Stimulated activated naive CD8-positive, alpha-beta T cell treated with anti-CD3 and anti-CD28 coated beads, Interleukin-15, amount 100 ng/mL, for 72 hours (primary cell): ENCODE results near the gene NR4A3.

ENCODE experiments used
- ATAC-seq: fragments of 150-1000 bp; cut with Tn5 transposase; 2 replicates; pipeline ENCODE4 v1.10.0; 2021; ENCODE audit warnings: mild to moderate bottlenecking, moderate library complexity
- DNase-seq, 2 donors: peaks; one replicate each; pipeline ENCODE4 v3.0.0; 2021 to 2022
- H3K27ac Mint-ChIP-seq, 2 donors: one replicate each; pipeline ENCODE4 v1.8.0; 2022; ENCODE audit warnings: mild to moderate bottlenecking in 2 of 2, mixed read lengths in 2 of 2, moderate library complexity in 2 of 2
- H3K27me3 Mint-ChIP-seq: one replicate; pipeline ENCODE4 v1.8.0; 2022; ENCODE audit warnings: mixed read lengths
- H3K4me1 Mint-ChIP-seq: one replicate; pipeline ENCODE4 v1.8.0; 2022; ENCODE audit warnings: mild to moderate bottlenecking, mixed read lengths
- H3K4me3 Mint-ChIP-seq, 2 donors: one replicate each; pipeline ENCODE4 v1.8.0; 2022; ENCODE audit warnings: mild to moderate bottlenecking in 2 of 2, mixed read lengths in 2 of 2, moderate library complexity in 1 of 2
- H3K9me3 Mint-ChIP-seq, 2 donors: one replicate each; pipeline ENCODE4 v1.8.0; 2022; ENCODE audit warnings: mixed read lengths in 2 of 2

Gene NR4A3

GRCh38 chr9:99822806-99823591 is 1.3 kb downstream of the NR4A3 start:
- Mint-ChIP-seq H3K4me1 (peaks cover 66% of the 10 kb centered on the region), H3K4me3 (peak overlapping the region; percentile 97 to 100), H3K27me3 (no peaks in the 10 kb centered on the region), H3K27ac (peak overlapping the region; percentile 96 to 98), H3K9me3 (no peaks in the 10 kb centered on the region)
- DNase-seq (peak; percentile 20 to 33), ATAC-seq (no peak)

GRCh38 chr9:99823681-99824377 is 2.1 kb downstream of the NR4A3 start:
- Mint-ChIP-seq H3K4me3 (peak overlapping the region; percentile 97 to 100), H3K9me3 (no peaks in the 10 kb centered on the region), H3K27ac (peak overlapping the region; percentile 17 to 98), H3K4me1 (peaks cover 62% of the 10 kb centered on the region), H3K27me3 (peaks cover 2% of the 10 kb centered on the region)
- DNase-seq (peak; percentile 76 to 87), ATAC-seq (peak; percentile 15)

- ATAC-seq, result peak; percentile 21
- Mint-ChIP-seq H3K27ac (peak overlapping the region in 1 of 2 donors; percentile 98), H3K27me3 (peaks cover 8% of the 10 kb centered on the region)
These were observed 2.9 kb downstream of the NR4A3 start for GRCh38 chr9:99824378-99825171.

DNA sequence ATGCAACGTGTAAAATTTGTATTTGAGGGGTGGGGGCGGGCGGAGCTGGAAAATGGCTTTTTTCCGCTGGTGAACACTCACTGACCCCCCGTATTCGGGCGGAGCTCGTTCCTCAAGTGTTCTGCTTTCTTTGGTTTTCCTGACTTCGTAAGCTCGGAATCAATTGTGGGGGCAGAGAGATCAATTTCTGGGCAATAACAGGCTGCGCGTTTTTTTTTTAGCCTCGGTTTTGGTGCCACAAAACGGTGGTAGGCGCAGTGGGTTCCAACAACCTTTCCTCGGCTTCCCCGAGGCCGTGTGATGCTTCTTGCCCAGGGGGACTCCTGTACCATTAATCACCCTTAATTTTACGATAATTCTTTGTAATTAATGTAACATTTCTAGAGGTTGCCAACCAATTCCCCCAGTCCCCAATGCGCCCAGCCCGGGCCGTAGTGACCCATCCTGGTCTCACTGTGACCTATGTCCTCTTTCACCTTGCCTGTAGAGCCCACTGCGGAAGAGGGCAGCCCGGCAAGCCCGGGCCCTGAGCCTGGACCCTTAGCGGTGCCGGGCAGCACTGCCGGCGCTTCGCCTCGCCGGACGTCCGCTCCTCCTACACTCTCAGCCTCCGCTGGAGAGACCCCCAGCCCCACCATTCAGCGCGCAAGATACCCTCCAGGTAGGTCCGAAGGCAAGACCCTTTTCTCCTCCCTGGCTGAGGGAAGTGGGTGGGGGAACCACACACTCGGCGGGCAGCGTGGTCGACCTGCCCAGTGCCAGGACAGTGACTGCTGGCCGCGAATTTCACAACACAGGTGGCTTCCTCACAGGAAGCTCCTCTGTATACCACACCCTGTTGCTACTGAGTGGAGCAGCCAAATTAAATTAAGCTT is 3.7 kb downstream of the NR4A3 start:
- H3K4me3 Mint-ChIP-seq, result peak overlapping the region; percentile 97 to 100
- no peaks in the 10 kb centered on the region for H3K9me3 Mint-ChIP-seq
- DNase-seq (no peak), ATAC-seq (no peak)
- peaks cover 15% of the 10 kb centered on the region for H3K27me3 Mint-ChIP-seq
- H3K4me1 Mint-ChIP-seq, result peaks cover 69% of the 10 kb centered on the region
- H3K27ac Mint-ChIP-seq, result no peak overlapping the region

More at GRCh38 chr9:99824378-99825171, 2.9 kb downstream of the NR4A3 start:
- Mint-ChIP-seq H3K9me3 (no peaks in the 10 kb centered on the region), H3K4me1 (peaks cover 66% of the 10 kb centered on the region), H3K4me3 (peak overlapping the region; percentile 97 to 100)
- DNase-seq, result peak; percentile 85 to 86

DNA sequence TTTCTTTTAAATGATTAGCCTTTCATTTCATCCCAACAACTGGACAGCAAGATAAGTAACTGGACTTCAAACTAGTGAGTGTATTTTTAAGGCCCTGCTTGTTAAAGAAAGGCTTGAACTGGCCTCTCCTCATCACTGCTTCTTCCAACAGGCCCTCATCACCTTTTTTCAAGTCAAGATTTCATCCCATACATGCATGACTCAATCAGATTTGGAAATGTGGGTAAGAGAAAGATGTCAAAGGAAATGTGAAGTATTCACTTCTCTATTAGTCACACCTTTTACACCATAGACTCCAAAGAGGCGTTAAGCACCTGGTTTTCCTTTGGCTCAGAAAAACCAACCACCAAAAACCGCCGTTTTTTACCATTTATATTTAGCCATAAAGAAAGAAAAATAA is 4.9 kb downstream of the NR4A3 start:
- H3K9me3 Mint-ChIP-seq, result no peaks in the 10 kb centered on the region
- H3K27ac Mint-ChIP-seq, result no peak overlapping the region
- H3K4me1 Mint-ChIP-seq, result peaks cover 67% of the 10 kb centered on the region
- H3K4me3 Mint-ChIP-seq, result peak overlapping the region; percentile 97 to 100
- H3K27me3 Mint-ChIP-seq, result peaks cover 15% of the 10 kb centered on the region
- no peak for ATAC-seq
- no peak for DNase-seq

DNA sequence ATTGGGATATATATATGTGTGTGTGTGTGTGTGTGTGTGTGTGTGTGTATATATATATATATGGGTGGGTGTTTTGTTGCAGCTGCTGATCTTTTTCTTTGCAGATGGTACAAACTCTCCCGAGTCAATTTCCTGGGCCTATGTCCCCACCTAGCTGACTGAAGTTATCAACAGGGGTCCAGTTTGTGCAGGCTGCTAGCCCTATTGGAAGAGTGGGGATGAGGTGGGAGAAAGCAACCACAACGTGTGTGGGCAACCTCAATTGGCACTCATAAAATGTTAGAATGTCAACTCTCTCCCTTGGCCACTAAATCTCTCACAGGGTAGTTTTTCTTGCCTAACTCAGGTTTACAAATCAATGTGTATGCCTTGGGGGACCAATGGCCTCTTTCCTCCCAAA is 5.6 kb downstream of the NR4A3 start:
- DNase-seq (no peak), ATAC-seq (no peak)
- Mint-ChIP-seq H3K27ac (no peak overlapping the region), H3K4me3 (peak overlapping the region; percentile 97 to 100), H3K9me3 (no peaks in the 10 kb centered on the region), H3K27me3 (peaks cover 15% of the 10 kb centered on the region), H3K4me1 (peaks cover 67% of the 10 kb centered on the region)

DNA sequence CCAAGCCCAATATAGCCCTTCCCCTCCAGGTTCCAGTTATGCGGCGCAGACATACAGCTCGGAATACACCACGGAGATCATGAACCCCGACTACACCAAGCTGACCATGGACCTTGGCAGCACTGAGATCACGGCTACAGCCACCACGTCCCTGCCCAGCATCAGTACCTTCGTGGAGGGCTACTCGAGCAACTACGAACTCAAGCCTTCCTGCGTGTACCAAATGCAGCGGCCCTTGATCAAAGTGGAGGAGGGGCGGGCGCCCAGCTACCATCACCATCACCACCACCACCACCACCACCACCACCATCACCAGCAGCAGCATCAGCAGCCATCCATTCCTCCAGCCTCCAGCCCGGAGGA is 6.3 kb downstream of the NR4A3 start:
- Mint-ChIP-seq H3K27ac (no peak overlapping the region), H3K9me3 (no peaks in the 10 kb centered on the region), H3K4me1 (peaks cover 62% of the 10 kb centered on the region), H3K4me3 (peak overlapping the region; percentile 32 to 54), H3K27me3 (peaks cover 15% of the 10 kb centered on the region)
- DNase-seq (no peak), ATAC-seq (no peak)

DNA sequence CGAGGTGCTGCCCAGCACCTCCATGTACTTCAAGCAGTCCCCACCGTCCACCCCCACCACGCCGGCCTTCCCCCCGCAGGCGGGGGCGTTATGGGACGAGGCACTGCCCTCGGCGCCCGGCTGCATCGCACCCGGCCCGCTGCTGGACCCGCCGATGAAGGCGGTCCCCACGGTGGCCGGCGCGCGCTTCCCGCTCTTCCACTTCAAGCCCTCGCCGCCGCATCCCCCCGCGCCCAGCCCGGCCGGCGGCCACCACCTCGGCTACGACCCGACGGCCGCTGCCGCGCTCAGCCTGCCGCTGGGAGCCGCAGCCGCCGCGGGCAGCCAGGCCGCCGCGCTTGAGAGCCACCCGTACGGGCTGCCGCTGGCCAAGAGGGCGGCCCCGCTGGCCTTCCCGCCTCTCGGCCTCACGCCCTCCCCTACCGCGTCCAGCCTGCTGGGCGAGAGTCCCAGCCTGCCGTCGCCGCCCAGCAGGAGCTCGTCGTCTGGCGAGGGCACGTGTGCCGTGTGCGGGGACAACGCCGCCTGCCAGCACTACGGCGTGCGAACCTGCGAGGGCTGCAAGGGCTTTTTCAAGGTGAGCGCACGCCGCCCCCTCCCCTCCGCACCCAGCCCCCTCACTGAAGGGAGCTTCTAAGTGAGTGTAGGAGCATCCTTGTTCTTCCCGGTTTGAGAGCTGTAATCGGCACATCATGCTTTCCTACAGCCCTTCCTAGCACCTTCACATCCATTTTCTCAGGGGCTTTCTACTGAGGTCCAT is 6.9 kb downstream of the NR4A3 start:
- Mint-ChIP-seq H3K27me3 (peaks cover 15% of the 10 kb centered on the region), H3K4me3 (peak overlapping the region; percentile 42 to 70), H3K27ac (peak overlapping the region in 1 of 2 donors; percentile 42), H3K4me1 (peaks cover 66% of the 10 kb centered on the region), H3K9me3 (no peaks in the 10 kb centered on the region)
- no peak for DNase-seq
- ATAC-seq, result no peak

- Mint-ChIP-seq H3K9me3 (no peaks in the 10 kb centered on the region), H3K4me1 (peaks cover 45% of the 10 kb centered on the region), H3K27ac (no peak overlapping the region), H3K27me3 (peaks cover 15% of the 10 kb centered on the region), H3K4me3 (no peak overlapping the region)
- DNase-seq, result no peak
- ATAC-seq, result no peak
These were observed 10.3 kb downstream of the NR4A3 start for GRCh38 chr9:99831857-99832557.

- H3K4me3 Mint-ChIP-seq, result no peak overlapping the region
- ATAC-seq, result no peak
- H3K27me3 Mint-ChIP-seq, result peaks cover 15% of the 10 kb centered on the region
These were observed 10.8 kb downstream of the NR4A3 start for GRCh38 chr9:99832558-99832864.

DNA sequence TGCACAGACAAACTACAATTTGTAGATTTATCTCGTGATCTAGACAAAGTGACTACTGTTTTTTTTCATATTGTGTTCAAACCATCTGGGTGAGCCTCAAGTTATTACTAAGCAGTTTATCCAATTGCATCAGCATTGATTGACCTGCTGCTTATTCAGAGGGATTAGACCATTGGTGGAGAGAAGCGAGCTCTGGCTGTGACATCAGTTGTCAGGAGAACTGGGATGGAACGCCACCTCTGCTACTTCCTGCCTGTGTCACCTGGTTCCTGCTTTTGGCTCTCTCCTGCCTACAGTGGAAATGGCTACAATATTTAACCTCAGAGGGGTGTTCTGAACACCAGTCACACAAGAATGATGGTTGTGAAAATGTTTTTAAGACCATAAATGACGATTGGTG is 12.1 kb downstream of the NR4A3 start:
- H3K4me1 Mint-ChIP-seq, result peaks cover 32% of the 10 kb centered on the region
- DNase-seq, result no peak
- no peak overlapping the region for H3K27ac Mint-ChIP-seq
- no peak overlapping the region for H3K4me3 Mint-ChIP-seq
- H3K27me3 Mint-ChIP-seq, result peaks cover 14% of the 10 kb centered on the region
- H3K9me3 Mint-ChIP-seq, result no peaks in the 10 kb centered on the region
- ATAC-seq, result no peak

More at GRCh38 chr9:99832558-99832864, 10.8 kb downstream of the NR4A3 start:
- DNase-seq, result no peak
- Mint-ChIP-seq H3K27ac (no peak overlapping the region), H3K9me3 (no peaks in the 10 kb centered on the region), H3K4me1 (peaks cover 40% of the 10 kb centered on the region)

DNA sequence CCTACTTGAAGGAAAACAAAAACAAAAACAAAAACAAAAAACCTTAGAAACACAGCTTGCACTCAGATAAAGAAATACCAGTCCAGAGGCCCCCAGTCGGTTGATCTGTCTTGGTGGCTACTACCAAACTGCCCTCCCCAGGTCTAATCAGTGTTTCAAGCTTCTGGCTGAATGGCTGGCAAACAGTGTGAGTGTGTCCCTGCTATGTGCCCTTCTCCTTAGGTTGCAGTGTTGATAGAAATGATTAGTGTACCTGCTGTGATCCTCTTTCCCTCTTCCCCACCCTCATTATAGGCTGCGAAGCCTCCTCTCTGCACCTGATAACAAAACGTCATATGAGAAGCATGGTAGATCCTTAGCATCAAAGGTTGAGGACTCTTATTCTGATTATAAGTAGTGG is 12.8 kb downstream of the NR4A3 start:
- Mint-ChIP-seq H3K27ac (no peak overlapping the region), H3K27me3 (peaks cover 8% of the 10 kb centered on the region), H3K4me3 (no peak overlapping the region), H3K4me1 (peaks cover 25% of the 10 kb centered on the region), H3K9me3 (no peaks in the 10 kb centered on the region)
- ATAC-seq, result no peak
- DNase-seq, result no peak

- Mint-ChIP-seq H3K4me1 (peaks cover 18% of the 10 kb centered on the region), H3K4me3 (no peak overlapping the region), H3K9me3 (no peaks in the 10 kb centered on the region), H3K27ac (no peak overlapping the region), H3K27me3 (peaks cover 1% of the 10 kb centered on the region)
- ATAC-seq (no peak), DNase-seq (no peak)
These were observed 13.5 kb downstream of the NR4A3 start for GRCh38 chr9:99835142-99835541.

GRCh38 chr9:99835581-99835980 is 13.9 kb downstream of the NR4A3 start:
- DNase-seq (no peak), ATAC-seq (no peak)
- Mint-ChIP-seq H3K4me1 (peaks cover 17% of the 10 kb centered on the region), H3K4me3 (no peak overlapping the region), H3K9me3 (no peaks in the 10 kb centered on the region), H3K27ac (no peak overlapping the region), H3K27me3 (no peaks in the 10 kb centered on the region)
